ENCODE results near the gene SFT2D1.

DNA sequence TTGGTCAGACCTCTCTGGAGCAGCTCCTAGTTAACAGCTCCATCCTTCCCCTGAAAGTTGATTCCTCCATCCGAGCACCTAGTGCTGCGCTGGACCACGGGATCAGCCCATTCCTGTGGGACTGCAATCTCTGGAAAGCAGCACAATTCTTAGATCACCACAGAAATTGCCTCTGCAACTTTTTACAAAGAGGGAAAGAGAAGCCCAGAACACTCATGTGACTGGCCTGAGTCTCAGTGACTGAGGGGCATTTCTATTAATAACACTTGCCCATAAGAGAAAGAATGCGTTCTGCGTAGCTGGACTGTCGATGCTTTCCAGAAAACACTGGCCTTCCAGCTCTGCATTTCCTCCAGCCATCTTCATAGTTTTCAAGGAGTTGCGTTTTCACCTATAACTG lies 22.1 kb upstream of the SFT2D1 start:
- TF ChIP-seq POLR2A (IDR thresholded peaks at IDR 0.05), result no peak
- TF ChIP-seq, protein P1, sequence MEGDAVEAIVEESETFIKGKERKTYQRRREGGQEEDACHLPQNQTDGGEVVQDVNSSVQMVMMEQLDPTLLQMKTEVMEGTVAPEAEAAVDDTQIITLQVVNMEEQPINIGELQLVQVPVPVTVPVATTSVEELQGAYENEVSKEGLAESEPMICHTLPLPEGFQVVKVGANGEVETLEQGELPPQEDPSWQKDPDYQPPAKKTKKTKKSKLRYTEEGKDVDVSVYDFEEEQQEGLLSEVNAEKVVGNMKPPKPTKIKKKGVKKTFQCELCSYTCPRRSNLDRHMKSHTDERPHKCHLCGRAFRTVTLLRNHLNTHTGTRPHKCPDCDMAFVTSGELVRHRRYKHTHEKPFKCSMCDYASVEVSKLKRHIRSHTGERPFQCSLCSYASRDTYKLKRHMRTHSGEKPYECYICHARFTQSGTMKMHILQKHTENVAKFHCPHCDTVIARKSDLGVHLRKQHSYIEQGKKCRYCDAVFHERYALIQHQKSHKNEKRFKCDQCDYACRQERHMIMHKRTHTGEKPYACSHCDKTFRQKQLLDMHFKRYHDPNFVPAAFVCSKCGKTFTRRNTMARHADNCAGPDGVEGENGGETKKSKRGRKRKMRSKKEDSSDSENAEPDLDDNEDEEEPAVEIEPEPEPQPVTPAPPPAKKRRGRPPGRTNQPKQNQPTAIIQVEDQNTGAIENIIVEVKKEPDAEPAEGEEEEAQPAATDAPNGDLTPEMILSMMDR (IDR thresholded peaks at IDR 0.05), result no peak

Measured in body of pancreas (tissue), 4 donors.